IPS DF 6.9 (cell line): ENCODE measurements around the gene PRC1.

Experiments
- DNase-seq: peaks from one replicate; pipeline ENCODE4 v3.0.0-alpha.2; 2013; ENCODE audit warnings: low read depth, low spot score
- H3K27ac ChIP-seq: one replicate; pipeline ENCODE4 v1.5.1; 2013; ENCODE audit warnings: low read length, control low read depth
- H3K27me3 ChIP-seq: 2 replicates; pipeline ENCODE4 v1.6.1; 2013; ENCODE audit warnings: mild to moderate bottlenecking, low read length; ENCODE audit not compliant: control insufficient read depth, insufficient read depth
- H3K36me3 ChIP-seq: 2 replicates; pipeline ENCODE4 v1.6.1; 2013; ENCODE audit warnings: low read length; ENCODE audit not compliant: control insufficient read depth, insufficient read depth
- H3K4me1 ChIP-seq: 2 replicates; pipeline ENCODE4 v1.6.1; 2013; ENCODE audit warnings: low read length; ENCODE audit not compliant: control insufficient read depth, insufficient read depth
- H3K4me3 ChIP-seq: 2 replicates; pipeline ENCODE4 v1.5.1; 2013; ENCODE audit warnings: mild to moderate bottlenecking, low read length
- H3K9me3 ChIP-seq: 2 replicates; pipeline ENCODE4 v1.6.1; 2013; ENCODE audit warnings: low read length, inconsistent platforms; ENCODE audit not compliant: control insufficient read depth, insufficient read depth
- WGBS: extraction: QIAGEN DNeasy Blood & Tissue Kit; methylation state at CpG from one replicate; pipeline ENCODE4 v1.1.7; 2013; ENCODE audit warnings: mixed read lengths, missing lambda C conversion rate; ENCODE audit not compliant: insufficient read length, insufficient coverage; 5-methylcytosine and 5-hydroxymethylcytosine counted together

PRC1 gene

GRCh38 chr15:90947577-90948357 is 46.6 kb downstream of the PRC1 start:
- Histone ChIP-seq H3K9me3 (no peaks in the 10 kb centered on the region; the same call in 1 of the 2 replicates), H3K36me3 (peaks cover 31% of the 10 kb centered on the region), H3K27ac (no peak overlapping the region), H3K4me3 (no peak overlapping the region), H3K4me1 (no peaks in the 10 kb centered on the region), H3K27me3 (no peaks in the 10 kb centered on the region)
- WGBS = no CpG with 5 or more reads among the region's 18 CpGs
- no peak for DNase-seq

- Histone ChIP-seq H3K4me3 (no peak overlapping the region), H3K27ac (no peak overlapping the region), H3K4me1 (no peaks in the 10 kb centered on the region), H3K27me3 (no peaks in the 10 kb centered on the region), H3K9me3 (no peaks in the 10 kb centered on the region; the same call in 1 of the 2 replicates), H3K36me3 (peaks cover 29% of the 10 kb centered on the region)
- no CpG with 5 or more reads among the region's 8 CpGs for WGBS
- no peak for DNase-seq
Observed at GRCh38 chr15:90946941-90947576, 47.3 kb downstream of the PRC1 start.

GRCh38 chr15:90946538-90946937 is 47.8 kb downstream of the PRC1 start:
- WGBS = no CpG with 5 or more reads among the region's 16 CpGs
- Histone ChIP-seq H3K9me3 (no peaks in the 10 kb centered on the region; the same call in 1 of the 2 replicates), H3K27me3 (no peaks in the 10 kb centered on the region), H3K4me1 (no peaks in the 10 kb centered on the region), H3K4me3 (no peak overlapping the region), H3K27ac (no peak overlapping the region), H3K36me3 (peaks cover 29% of the 10 kb centered on the region)
- DNase-seq = no peak

GRCh38 chr15:90945091-90945490 is 49.2 kb downstream of the PRC1 start:
- Histone ChIP-seq H3K36me3 (peaks cover 29% of the 10 kb centered on the region), H3K27me3 (no peaks in the 10 kb centered on the region), H3K4me1 (no peaks in the 10 kb centered on the region), H3K27ac (no peak overlapping the region), H3K9me3 (no peaks in the 10 kb centered on the region; the same call in 1 of the 2 replicates), H3K4me3 (no peak overlapping the region)
- WGBS = no CpG with 5 or more reads among the region's 7 CpGs
- DNase-seq = no peak

- Histone ChIP-seq H3K27me3 (no peaks in the 10 kb centered on the region), H3K4me1 (no peaks in the 10 kb centered on the region), H3K9me3 (no peaks in the 10 kb centered on the region), H3K27ac (no peak overlapping the region), H3K36me3 (peaks cover 12% of the 10 kb centered on the region), H3K4me3 (no peak overlapping the region)
- no CpG with 5 or more reads among the region's 12 CpGs for WGBS
- no peak for DNase-seq
Observed at GRCh38 chr15:90942354-90943120, 51.8 kb downstream of the PRC1 start.

GRCh38 chr15:90941038-90941437 is 53.3 kb downstream of the PRC1 start:
- no peak for DNase-seq
- no CpG with 5 or more reads among the region's 4 CpGs for WGBS
- H3K4me3 ChIP-seq = no peak overlapping the region
- H3K27me3 ChIP-seq = no peaks in the 10 kb centered on the region
- H3K36me3 ChIP-seq = peaks cover 7% of the 10 kb centered on the region; the same call in 1 of the 2 replicates
- H3K27ac ChIP-seq = no peak overlapping the region
- no peaks in the 10 kb centered on the region; the same call in 1 of the 2 replicates for H3K4me1 ChIP-seq
- no peaks in the 10 kb centered on the region for H3K9me3 ChIP-seq

- Histone ChIP-seq H3K9me3 (no peaks in the 10 kb centered on the region), H3K4me1 (peaks cover 1% of the 10 kb centered on the region; the same call in 1 of the 2 replicates), H3K4me3 (no peak overlapping the region), H3K27ac (no peak overlapping the region), H3K27me3 (no peaks in the 10 kb centered on the region), H3K36me3 (peaks cover 7% of the 10 kb centered on the region; the same call in 1 of the 2 replicates)
- no peak for DNase-seq
- no CpG with 5 or more reads among the region's 7 CpGs for WGBS
Observed at GRCh38 chr15:90939756-90940155, 54.6 kb downstream of the PRC1 start.

GRCh38 chr15:90938261-90938660 is 56.1 kb downstream of the PRC1 start:
- WGBS = no CpG with 5 or more reads among the region's 5 CpGs
- Histone ChIP-seq H3K4me3 (no peak overlapping the region), H3K4me1 (peaks cover 1% of the 10 kb centered on the region; the same call in 1 of the 2 replicates), H3K27me3 (no peaks in the 10 kb centered on the region), H3K36me3 (peaks cover 7% of the 10 kb centered on the region; the same call in 1 of the 2 replicates), H3K9me3 (no peaks in the 10 kb centered on the region), H3K27ac (no peak overlapping the region)
- no peak for DNase-seq

- no CpG with 5 or more reads among the region's 1 CpG for WGBS
- H3K36me3 ChIP-seq = peaks cover 7% of the 10 kb centered on the region; the same call in 1 of the 2 replicates
Observed at GRCh38 chr15:90936823-90937222, 57.5 kb downstream of the PRC1 start.

More at GRCh38 chr15:90936823-90937222, 57.5 kb downstream of the PRC1 start:
- H3K27me3 ChIP-seq = no peaks in the 10 kb centered on the region
- peaks cover 1% of the 10 kb centered on the region; the same call in 1 of the 2 replicates for H3K4me1 ChIP-seq
- no peak overlapping the region for H3K27ac ChIP-seq
- no peak for DNase-seq
- H3K9me3 ChIP-seq = no peaks in the 10 kb centered on the region
- no peak overlapping the region for H3K4me3 ChIP-seq
